GM21786 (cell line): ENCODE results near the gene ESPNL.

Experiments used
- ATAC-seq: cut with Tn5 transposase; IDR thresholded peaks from one replicate; pipeline ENCODE4 v1.9.1; 2021; ENCODE audit not compliant: unreplicated experiment

ESPNL gene

DNA sequence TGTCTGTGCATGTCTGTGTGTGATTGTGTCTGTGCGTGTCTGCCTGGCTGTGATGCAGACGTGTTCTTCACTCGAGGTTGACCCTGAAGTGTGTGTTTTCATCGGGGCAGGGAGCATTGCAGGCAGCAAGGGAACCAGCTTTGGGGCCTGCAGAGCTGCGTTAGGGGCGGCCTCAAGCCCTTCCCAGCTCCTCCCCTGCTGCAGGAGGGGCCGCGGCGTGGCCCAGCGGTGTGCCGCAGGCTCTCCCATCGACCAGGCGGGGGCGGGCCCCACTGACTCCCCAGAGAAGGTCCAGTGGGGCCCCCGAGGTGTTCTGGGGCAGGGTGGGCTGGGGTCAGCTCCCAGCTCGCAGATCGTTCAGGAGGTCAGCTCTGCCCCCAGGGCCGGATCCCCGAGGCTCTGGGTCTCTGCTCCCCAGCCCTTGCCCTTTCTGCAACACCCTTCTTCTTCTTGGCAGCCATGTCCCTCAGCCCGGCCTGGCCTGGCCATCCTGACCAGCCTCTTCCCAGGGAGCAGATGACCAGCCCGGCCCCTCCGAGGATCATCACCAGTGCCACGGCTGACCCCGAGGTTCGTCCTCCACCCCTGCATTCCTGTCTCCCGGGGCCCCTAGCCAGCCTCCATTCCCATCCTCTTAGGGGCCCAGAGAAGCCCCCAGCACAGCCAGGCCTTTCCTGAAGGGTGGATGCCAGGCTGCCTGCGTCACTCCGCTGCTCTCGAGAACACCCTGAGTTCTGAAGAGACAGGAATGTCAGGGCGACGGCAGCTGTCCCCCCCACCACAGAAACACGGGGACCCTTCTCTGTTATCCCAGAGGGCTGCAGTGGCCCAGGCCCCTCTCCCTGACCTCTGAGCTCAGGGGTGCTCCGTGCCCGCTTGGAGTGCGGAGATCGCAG is 27.3 kb downstream of the ESPNL start:
- no peak for ATAC-seq

DNA sequence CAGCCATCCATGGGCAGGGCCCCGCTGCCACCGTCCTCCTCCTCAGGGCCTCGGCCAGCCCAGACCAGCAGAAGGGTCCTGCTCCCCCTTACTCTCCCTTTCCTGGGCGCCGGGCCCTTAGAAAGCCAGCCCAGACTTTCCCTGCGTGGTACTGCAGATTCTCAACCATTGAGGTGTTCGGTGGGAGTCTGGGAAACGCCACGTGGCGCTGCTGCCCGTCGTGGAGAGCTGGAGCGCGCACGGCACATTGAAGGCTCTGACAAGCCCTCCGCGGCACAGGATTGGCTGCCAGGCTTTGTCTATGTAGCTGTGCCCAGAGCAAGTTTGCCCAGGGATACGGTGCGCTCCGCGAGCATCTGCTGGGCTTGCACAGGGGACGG is 27.9 kb downstream of the ESPNL start:
- ATAC-seq = no peak

DNA sequence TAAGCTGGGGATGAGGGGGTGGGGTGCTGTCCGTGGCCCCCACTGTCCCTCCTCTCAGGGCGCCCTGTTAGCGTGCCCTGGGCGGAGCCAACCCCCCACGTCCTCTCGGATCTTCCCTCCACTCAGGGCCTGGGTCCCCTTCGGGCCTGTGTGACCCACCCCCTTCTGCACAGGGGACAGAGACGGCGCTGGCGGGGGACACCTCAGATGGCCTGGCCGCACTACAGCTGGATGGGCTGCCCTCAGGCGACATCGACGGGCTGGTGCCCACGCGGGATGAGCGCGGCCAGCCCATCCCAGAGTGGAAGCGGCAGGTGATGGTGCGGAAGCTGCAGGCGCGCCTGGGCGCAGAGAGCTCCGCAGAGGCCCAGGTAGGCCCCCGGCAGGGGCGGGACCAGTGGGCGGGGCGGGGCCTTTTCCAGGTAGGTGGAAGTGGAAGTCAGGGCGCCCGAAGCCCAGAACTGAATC is 28.4 kb downstream of the ESPNL start:
- no peak for ATAC-seq

DNA sequence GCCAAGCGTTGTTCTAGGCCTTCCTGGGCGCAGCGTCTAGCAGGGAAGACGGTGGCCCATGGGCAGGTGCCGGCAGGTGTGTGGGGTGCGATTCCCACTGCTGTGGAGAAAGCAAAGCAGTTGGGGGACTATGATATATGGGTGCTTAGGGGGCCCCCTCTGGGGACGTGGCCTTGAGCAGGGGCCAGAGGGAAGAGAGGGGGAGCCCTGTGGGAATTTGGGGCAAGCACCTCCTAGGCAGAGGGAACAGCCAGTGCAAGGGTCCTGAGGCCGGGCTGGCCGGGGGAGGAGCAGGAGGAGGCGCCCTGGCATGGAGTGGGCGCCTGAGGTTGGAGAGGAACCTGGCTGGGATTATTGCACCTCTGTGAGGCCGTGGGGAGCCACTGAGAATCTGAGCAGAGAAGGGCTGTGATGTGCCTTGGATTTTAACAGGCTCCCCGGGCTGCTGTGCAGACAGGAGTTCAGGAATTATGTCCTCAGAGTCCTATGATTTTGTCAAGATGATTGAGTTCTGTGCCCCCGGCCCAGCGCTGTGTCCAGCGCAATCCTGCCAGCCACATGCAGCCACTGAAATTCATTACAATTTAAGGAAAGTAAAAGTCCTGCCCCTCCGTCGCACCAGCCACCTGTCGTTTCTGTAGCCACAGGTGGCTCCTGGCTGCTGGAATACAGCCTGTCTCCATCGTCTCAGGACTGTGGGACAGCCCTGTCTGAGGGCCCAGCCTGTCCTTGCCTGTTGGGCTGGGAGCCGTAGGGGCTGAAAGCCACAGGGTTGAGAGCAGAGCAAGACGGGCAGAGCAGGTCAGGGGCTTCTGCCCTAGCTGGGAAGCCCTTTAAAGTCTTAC is 29.2 kb downstream of the ESPNL start:
- ATAC-seq = no peak

DNA sequence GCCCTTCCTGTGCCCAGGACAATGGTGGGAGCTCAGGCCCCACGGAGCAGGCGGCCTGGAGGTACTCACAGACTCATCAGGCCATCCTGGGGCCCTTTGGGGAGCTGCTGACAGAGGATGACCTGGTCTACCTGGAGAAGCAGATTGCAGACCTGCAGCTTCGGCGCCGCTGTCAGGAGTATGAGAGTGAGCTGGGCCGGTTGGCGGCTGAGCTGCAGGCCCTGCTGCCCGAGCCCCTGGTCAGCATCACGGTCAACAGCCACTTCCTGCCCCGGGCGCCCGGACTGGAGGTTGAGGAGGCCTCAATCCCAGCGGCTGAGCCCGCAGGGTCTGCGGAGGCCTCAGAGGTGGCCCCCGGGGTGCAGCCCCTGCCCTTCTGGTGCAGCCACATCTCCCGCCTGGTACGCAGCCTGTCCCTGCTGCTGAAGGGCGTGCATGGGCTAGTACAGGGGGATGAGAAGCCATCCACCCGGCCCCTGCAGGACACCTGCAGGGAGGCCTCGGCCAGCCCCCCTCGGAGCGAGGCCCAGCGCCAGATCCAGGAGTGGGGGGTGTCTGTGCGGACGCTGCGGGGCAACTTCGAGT is 30.1 kb downstream of the ESPNL start:
- ATAC-seq = no peak

DNA sequence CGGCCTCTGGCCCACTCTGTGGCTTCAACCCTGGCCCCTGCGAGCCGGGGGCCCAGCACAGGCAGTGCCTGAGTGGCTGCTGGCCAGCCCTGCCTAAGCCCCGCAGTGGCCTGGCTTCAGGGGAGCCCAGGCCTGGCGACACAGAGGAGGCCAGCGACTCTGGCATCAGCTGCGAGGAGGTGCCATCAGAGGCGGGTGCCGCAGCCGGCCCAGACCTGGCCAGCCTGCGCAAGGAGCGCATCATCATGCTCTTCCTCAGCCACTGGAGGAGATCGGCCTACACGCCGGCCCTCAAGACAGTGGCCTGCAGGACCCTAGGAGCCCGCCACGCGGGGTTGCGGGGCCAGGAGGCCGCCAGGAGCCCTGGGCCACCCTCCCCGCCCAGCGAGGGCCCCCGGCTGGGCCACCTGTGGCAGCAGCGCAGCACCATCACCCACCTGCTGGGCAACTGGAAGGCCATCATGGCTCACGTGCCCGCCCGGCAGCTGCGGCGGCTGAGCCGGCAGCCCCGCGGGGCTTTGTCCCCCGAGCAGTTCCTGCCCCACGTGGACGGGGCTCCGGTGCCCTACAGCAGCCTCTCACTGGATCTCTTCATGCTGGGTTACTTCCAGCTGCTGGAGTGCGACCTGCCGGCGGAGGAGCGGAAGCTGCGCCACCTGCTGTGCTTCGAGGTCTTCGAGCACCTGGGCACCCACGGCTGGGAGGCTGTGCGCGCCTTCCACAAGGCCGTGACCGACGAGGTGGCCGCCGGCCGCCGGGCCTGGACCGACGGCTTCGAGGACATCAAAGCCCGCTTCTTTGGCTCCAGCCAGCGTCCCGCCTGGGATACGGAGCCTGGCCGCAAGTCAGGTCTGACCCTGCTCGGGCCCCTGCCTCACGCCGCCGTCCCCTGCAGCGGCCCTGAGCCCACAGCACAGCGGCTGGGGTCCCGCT is 30.8 kb downstream of the ESPNL start:
- ATAC-seq = no peak

DNA sequence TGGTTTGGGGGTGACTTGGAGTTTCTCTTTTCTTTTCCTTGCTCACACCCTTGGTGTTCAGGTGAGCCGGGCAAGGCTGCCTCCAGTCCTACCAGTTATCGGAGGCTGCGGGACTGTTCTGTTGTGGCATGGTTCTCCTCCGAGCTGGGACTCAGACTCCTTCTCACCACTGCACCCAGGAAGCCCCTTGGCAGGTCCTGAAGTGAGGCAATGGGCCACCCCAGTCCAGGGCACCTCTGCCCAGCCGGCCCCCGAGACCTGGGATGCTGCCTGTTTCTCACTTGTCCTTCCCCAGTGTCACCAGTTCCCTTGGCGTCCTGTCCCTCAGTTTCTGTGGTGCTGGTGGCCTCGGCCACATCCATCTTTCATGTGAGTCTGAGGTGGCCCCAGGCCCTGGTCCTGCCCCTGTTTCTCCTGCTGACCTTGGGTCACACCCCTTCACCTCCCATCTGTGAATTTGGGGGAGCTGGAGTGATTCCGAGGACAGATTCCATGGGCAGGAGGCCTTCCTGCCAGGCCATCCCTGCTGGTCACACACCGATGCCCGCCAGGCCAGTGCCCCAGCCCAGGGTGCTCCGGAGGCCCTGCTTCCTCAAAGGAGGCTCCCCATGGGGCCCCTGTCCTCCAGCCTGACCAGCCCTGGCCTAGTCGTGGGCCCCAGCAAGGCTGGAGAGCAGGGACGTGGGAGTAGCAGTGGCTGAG is 31.8 kb downstream of the ESPNL start:
- ATAC-seq = no peak

DNA sequence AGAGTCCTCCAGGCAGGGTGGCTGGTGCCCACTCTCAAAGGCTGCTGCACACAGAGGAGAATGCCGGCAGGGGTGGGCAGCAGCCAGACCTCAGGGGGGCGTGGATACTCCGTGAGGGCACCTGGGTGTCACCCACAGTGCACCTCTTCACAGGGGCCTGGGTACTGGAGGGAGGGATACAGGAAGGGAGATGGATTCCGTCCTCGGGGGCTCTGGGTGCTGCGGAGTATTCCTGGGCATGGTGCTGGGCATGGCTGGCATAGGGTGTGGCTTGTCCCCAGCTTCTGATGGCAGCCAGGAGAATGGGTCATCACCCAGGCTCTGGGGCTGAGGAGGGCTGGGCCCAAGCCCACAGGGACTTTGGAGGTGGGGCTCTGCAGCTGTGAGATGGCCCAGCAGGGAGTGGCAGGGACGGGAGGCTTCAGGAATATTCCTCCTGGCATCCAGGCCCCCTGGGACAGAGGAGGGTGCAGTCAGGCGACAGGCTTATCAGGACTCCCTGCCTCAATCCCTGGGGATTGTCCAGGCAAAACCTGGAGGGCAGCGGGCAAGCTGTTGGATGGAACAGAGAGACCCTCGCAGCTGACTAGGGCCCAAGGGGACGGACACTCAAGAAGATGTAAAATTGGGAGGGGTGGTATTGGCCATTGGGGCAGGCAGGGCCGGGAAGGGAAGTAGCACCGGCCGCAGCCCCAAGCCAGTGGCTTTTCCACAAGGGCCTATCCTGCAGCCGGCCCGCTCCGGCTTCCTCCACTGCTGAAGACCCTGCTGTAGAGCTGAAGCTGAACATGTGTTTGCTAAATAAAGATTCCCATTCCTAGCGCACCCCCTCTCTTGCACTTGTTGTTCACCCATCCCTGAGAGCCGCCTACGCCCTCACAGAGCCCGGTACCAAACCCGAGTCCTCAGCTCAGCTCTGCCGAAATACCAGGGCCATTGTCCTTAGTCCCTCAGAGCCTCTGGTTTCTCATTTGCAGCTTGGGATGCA is 32.6 kb downstream of the ESPNL start:
- no peak for ATAC-seq

DNA sequence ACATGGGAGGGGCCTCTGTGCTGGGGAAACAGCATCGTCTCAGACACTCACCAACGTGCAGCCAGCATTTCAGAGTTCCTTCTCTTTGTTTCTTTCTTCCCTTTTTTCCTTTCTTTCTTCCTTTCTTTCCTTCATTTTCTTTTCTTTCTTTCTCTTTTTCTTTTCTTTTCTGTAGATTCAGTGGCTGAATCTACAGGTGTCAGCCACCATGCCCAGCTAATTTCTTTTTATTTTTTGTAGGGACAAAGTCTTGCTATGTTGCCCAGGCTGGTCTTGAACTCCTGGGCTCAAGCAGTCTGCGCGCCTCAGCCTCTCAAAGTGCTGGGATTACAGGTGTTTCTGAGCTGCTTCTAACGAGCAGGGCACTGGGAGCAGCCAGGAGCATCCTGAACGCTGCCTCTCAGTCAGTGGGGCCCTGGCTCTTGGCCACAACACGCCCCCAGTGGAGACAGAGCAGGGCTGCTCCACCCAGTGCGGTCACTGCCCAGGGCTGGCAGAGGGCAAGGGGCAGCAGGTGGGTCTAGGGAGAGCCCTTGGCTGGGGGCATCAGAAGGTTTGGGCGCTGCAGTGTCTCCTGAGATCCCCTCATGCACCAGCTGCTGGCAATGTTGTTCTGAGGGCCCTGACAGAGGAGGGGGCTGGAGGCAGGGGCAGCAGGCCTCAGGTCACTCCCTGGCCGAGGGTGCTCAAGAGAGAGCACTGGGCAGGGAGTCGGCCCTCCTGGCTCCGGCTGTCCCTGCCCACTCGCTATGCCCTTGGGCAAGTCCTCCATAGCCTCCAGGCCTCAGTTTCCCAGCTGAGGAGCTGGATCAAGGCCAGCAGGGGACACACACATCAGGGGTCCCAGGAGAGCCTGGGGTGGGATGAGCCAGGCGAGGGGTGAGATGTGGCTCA is 33.6 kb downstream of the ESPNL start:
- no peak for ATAC-seq

DNA sequence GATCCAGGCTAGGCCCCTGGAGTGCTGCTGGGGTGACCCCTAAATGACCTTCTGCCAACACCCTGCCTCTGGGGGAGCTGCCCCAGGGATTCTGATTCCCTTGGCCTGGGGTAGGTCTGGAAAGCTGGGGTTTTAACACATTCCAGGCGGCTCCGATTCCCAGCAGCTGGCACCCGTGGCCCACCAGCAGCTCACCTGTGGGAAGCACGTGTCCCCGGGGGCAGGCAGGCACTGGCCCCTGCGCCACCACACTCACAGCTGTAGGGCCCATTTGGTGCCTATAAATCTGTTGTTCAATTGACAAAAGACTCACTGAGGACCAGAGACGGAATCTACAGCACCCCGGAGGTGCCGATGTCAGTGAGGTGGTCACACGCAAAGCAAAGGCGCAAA is 34.2 kb downstream of the ESPNL start:
- no peak for ATAC-seq

DNA sequence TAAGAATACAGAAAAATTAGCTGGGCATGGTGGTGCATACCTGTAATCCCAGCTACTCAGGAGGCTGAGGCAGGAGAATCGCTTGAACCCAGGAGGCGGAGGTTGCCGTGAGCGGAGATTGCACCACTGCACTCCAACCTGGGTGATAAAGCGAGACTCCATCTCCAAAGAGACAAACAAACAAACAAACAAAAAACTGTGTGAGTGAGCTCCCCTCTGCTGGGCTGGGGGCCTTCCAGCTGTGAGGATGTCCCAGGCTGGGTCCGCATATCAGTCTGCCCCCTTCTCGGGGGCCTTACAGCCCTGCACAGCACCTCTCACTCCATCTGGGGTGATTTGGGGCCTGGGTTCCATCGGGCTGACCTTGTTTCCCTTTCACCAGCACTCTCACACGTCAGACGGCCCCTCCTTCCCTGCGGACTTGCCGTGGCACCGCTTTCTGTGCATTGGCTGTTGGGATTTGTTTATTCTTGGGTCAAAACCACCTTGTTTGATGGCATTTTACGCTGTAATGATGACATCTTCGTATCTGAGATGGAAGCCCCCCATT is 35.5 kb downstream of the ESPNL start:
- ATAC-seq = no peak

DNA sequence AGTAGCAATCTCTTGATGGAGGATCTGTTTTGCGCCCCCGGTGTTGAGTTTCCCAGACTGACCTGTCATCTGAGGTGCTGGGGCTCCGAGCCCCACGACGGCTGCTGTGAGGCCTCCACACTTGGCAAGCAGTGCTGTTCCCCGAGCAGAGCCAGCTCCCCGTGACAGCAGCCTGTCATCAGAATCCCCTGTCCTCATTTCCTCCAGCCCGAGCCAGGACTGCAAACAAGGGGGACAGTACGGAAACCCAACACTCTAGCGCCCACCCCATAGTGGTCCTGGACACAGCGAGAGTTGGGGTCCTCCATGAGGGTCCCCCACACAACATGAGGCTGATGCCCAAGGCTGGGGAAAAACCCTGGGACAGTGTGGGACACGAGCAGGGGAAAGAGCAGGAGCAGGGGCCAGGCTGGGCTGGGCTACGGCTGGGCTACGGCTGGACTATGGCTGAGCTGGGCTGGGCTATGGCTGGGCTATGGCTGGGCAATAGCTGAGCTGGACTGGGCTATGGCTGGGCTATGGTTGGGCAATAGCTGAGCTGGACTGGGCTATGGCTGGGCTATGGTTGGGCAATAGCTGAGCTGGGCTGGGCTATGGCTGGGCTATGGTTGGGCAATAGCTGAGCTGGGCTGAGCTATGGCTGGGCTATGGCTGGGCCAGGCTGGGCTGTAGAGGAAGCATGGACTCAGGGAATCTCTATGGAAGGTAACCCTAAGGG is 36.8 kb downstream of the ESPNL start:
- ATAC-seq = no peak

DNA sequence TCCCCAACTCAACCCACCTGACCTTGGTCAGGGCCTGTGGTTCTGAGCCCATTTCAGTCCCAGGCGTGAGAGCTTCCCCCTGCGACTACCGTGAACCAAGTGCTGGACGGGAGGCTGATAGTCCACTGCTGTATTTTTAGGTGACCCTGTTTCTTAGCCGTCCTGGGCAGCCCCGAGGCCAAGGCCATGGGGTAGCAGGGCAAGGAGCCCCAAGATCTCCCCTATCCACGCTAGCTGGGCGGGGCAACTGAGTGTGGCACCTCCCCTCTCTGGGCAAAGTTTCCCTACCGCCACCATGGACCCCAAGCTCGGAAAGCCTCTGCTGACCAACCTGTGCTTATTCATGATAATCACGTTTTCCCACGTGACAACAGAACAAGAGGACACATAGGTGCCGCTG is 37.7 kb downstream of the ESPNL start:
- no peak for ATAC-seq

DNA sequence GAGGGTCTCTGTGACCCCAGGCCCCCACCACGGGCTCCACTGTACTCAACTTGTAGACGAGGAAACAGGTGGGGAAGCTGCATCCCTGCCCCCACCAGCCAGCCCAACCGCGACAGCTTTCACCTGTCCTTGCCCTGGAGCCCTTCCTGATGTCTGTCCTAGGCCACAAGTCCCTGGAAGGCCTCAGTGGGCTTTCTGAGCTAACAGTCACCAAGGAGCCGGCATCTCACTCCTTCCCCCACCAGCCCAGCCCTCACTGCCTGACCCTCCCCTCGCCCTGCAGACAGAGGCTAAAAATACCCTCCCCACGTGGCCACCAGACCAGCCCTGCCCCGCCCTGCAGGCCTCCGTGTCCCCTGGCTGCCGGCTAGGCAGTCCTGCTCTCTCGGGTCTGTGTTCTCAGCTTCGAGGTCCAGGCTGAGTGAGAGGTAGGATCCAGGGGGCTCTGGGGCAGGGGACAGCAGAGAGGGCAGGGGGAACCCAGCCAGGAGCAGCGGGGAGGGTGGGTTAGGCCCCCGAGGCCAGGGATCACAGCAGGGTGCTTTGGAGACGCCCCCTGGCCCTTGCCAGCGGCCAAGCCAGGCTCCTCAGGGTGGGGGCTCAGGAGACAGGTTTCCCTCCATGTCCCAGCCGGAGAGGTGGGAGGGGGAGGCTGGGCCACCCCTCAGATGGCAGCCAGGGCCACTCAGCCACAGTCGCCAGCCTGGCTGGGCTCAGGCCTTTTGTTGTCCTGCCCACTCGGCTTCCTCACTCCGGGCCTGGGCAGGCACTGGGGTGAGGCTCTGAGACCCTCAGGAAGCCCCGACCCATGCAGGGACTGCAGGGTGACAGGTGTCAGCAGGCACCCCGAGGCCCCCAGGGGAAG is 38.4 kb downstream of the ESPNL start, which contains the start of gene KLHL30:
TSS of gene KLHL30 (plus strand) at position 338 of the 865 bp plus-strand sequence. CDS start 2,087 bp downstream, outside the sequence.
- no peak for ATAC-seq

DNA sequence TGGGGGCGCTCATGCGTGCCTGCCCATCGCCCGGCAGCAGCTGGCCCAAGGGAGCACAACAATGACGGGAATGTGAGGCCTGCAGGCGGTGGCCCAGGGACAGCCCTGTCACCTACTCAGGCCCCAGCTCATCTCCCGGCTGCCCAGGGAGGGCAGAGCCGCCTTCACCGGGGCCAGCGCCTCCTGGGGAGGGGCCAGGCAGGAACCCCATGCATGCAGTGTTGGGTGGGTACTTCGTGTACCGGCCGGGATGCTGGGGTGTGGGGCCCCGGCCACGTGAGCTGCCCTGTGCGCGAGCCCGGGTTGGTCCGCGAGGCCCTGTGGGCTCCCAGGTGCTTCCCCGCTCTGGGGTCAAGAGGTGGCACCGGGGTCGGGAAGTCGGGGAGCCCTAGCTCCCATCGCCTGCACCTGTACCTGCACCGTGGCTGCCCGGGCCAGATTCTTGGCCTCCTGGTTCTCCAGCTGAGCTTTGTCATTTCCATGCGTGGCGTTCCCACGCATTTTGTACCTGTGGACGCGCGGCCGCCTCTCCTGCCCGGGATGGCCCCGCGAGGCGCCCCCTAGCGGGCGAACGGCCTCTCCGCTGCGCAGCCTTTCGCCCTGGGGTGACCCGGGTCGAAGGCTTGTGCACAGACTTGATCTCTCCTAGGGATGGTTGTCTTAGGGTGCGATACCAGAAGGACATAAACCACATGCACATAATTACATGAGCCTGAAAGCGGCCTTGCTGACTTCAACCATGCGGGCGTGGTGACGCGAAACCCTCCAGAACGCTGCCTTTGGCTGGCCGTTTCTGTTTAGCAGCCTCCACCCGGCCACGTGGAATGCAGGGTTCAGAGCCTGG is 39.3 kb downstream of the ESPNL start:
- no peak for ATAC-seq
